Measurements from ENCODE around the gene DCAF4L1. TPM values are rescaled to one million over a fixed set of nuclear protein-coding genes. Genes with fewer than 3 reads are reported as not detected.

Gene DCAF4L1
- total RNA-seq = not detected

GRCh38 chr4:41981456-41981855 lies at the start of gene DCAF4L1:
TSS of gene DCAF4L1 (plus strand) at chr4:41981756. CDS start at chr4:41981793, 37 bp downstream.
- DNase-seq = no peak

GRCh38 chr4:41932988-41933387 lies 48.6 kb upstream of the DCAF4L1 start:
- no peak for DNase-seq

- no peak for DNase-seq
Observed at GRCh38 chr4:41933997-41934503, 47.5 kb upstream of the DCAF4L1 start.

GRCh38 chr4:41934514-41934900 lies 47.0 kb upstream of the DCAF4L1 start:
- no peak for DNase-seq

GRCh38 chr4:41934901-41935651 lies 46.5 kb upstream of the DCAF4L1 start, which contains the start of gene TMEM33:
TSS of gene TMEM33 (plus strand) at chr4:41935429. CDS start at chr4:41935485, 56 bp downstream.
- peak; percentile 95 for DNase-seq

GRCh38 chr4:41935652-41936021 lies 45.9 kb upstream of the DCAF4L1 start:
- no peak for DNase-seq

GRCh38 chr4:41939016-41939626 lies 42.4 kb upstream of the DCAF4L1 start:
- DNase-seq = no peak

GRCh38 chr4:41940834-41941233 lies 40.7 kb upstream of the DCAF4L1 start:
- DNase-seq = no peak

GRCh38 chr4:41943506-41943905 lies 38.0 kb upstream of the DCAF4L1 start:
- DNase-seq = no peak

- DNase-seq = no peak
Observed at GRCh38 chr4:41944089-41944488, 37.5 kb upstream of the DCAF4L1 start.

- no peak for DNase-seq
Observed at GRCh38 chr4:41949531-41949930, 32.0 kb upstream of the DCAF4L1 start.

- peak; percentile 8 for DNase-seq
Observed at GRCh38 chr4:41957634-41958033, 23.9 kb upstream of the DCAF4L1 start.

- DNase-seq = peak; percentile 7
Observed at GRCh38 chr4:41963105-41963504, 18.5 kb upstream of the DCAF4L1 start.

GRCh38 chr4:41964401-41964800 lies 17.2 kb upstream of the DCAF4L1 start:
- DNase-seq = no peak

GRCh38 chr4:41967392-41967791 lies 14.2 kb upstream of the DCAF4L1 start:
- DNase-seq = no peak

- DNase-seq = no peak
Observed at GRCh38 chr4:41969671-41970070, 11.9 kb upstream of the DCAF4L1 start.

GRCh38 chr4:41975341-41975740 lies 6.2 kb upstream of the DCAF4L1 start:
- DNase-seq = no peak

- no peak for DNase-seq
Observed at GRCh38 chr4:41976775-41977516, 4.6 kb upstream of the DCAF4L1 start.

- no peak for DNase-seq
Observed at GRCh38 chr4:41977709-41978108, 3.8 kb upstream of the DCAF4L1 start.

- DNase-seq = no peak
Observed at GRCh38 chr4:41982716-41983115, 1.2 kb downstream of the DCAF4L1 start.

- no peak for DNase-seq
Observed at GRCh38 chr4:41985151-41985550, 3.6 kb downstream of the DCAF4L1 start.

GRCh38 chr4:41989994-41990364 lies 8.4 kb downstream of the DCAF4L1 start:
- DNase-seq = no peak
